ENCODE data around the gene ARID3B. TPM values are rescaled to one million over a fixed set of nuclear protein-coding genes. Genes with fewer than 3 reads are reported as not detected.
A peak's percentile ranks its signal among the peaks of the same experiment; 100 is the strongest.

ARID3B gene
- total RNA-seq, 1 donor, result 3.6 TPM

GRCh38 chr15:74599156-74599555 is 58.1 kb downstream of the ARID3B start:
- H2AFZ ChIP-seq (ENCODE audit: low read length), result peak overlapping the region; percentile 90
- DNase-seq (ENCODE audit: insufficient read length, low spot score, missing footprints), result peak; percentile 80
- no peaks in the 10 kb centered on the region for H3K27me3 ChIP-seq (ENCODE audit: insufficient read depth, low read length)
- H3K9me3 ChIP-seq (ENCODE audit: low read depth, low read length), result no peaks in the 10 kb centered on the region
- peaks cover 15% of the 10 kb centered on the region for H3K79me2 ChIP-seq (ENCODE audit: insufficient read depth, low read length)
- TF ChIP-seq CTCF (IDR thresholded peaks at IDR 0.05; ENCODE audit: extremely low read depth, low read depth, low read length), result no peak
- H4K20me1 ChIP-seq (ENCODE audit: insufficient read depth, low read length), result peaks cover 11% of the 10 kb centered on the region
- H3K4me2 ChIP-seq (ENCODE audit: insufficient read depth, low read length), result peak overlapping the region; percentile 89
- no peaks in the 10 kb centered on the region for H3K36me3 ChIP-seq (ENCODE audit: insufficient read depth, low read length)
- peak overlapping the region; percentile 75 for H3K27ac ChIP-seq (ENCODE audit: low read depth, low read length)
- peak overlapping the region; percentile 87 for H3K4me3 ChIP-seq (ENCODE audit: insufficient read depth, low read length)
- peaks cover 16% of the 10 kb centered on the region for H3K4me1 ChIP-seq (ENCODE audit: insufficient read depth, low read length)

GRCh38 chr15:74603026-74603788 is 62.2 kb downstream of the ARID3B start:
- no peak for TF ChIP-seq CTCF (IDR thresholded peaks at IDR 0.05; ENCODE audit: extremely low read depth, low read depth, low read length)
- H3K79me2 ChIP-seq (ENCODE audit: insufficient read depth, low read length), result peaks cover 15% of the 10 kb centered on the region
- no peaks in the 10 kb centered on the region for H3K9me3 ChIP-seq (ENCODE audit: low read depth, low read length)
- H3K27me3 ChIP-seq (ENCODE audit: insufficient read depth, low read length), result peaks cover 4% of the 10 kb centered on the region
- no peaks in the 10 kb centered on the region for H3K36me3 ChIP-seq (ENCODE audit: insufficient read depth, low read length)
- DNase-seq (ENCODE audit: insufficient read length, low spot score, missing footprints), result peak; percentile 77
- H3K4me2 ChIP-seq (ENCODE audit: insufficient read depth, low read length), result no peak overlapping the region
- peaks cover 11% of the 10 kb centered on the region for H4K20me1 ChIP-seq (ENCODE audit: insufficient read depth, low read length)
- no peak overlapping the region for H3K4me3 ChIP-seq (ENCODE audit: insufficient read depth, low read length)
- H3K27ac ChIP-seq (ENCODE audit: low read depth, low read length), result no peak overlapping the region
- peaks cover 12% of the 10 kb centered on the region for H3K4me1 ChIP-seq (ENCODE audit: insufficient read depth, low read length)
- no peak overlapping the region for H2AFZ ChIP-seq (ENCODE audit: low read length)

GRCh38 chr15:74603789-74604705 is 63.0 kb downstream of the ARID3B start:
- no peak for TF ChIP-seq CTCF (IDR thresholded peaks at IDR 0.05; ENCODE audit: extremely low read depth, low read depth, low read length)
- H3K79me2 ChIP-seq (ENCODE audit: insufficient read depth, low read length), result peaks cover 9% of the 10 kb centered on the region
- H3K4me2 ChIP-seq (ENCODE audit: insufficient read depth, low read length), result no peak overlapping the region
- H3K9me3 ChIP-seq (ENCODE audit: low read depth, low read length), result no peaks in the 10 kb centered on the region
- H3K4me1 ChIP-seq (ENCODE audit: insufficient read depth, low read length), result peaks cover 8% of the 10 kb centered on the region
- no peak overlapping the region for H2AFZ ChIP-seq (ENCODE audit: low read length)
- H3K27ac ChIP-seq (ENCODE audit: low read depth, low read length), result no peak overlapping the region
- H3K4me3 ChIP-seq (ENCODE audit: insufficient read depth, low read length), result no peak overlapping the region
- H4K20me1 ChIP-seq (ENCODE audit: insufficient read depth, low read length), result peaks cover 11% of the 10 kb centered on the region
- peak; percentile 53 for DNase-seq (ENCODE audit: insufficient read length, low spot score, missing footprints)
- H3K27me3 ChIP-seq (ENCODE audit: insufficient read depth, low read length), result peaks cover 8% of the 10 kb centered on the region
- no peaks in the 10 kb centered on the region for H3K36me3 ChIP-seq (ENCODE audit: insufficient read depth, low read length)
